HFFc6 (cell line): ENCODE results near the gene MN1. TPM values are rescaled to one million over a fixed set of nuclear protein-coding genes. Genes with fewer than 3 reads are reported as not detected.
"Not testable (repeated sequence)": the region's sequence is repeated elsewhere in the genome, so short reads cannot be mapped to it uniquely, and the experiment has no call there.

Experiments
- DNase-seq: peaks from one replicate; pipeline ENCODE4 v3.0.0-alpha.2; 2018
- H3K27ac Mint-ChIP-seq: 2 replicates; pipeline ENCODE4 v1.8.0; 2020; ENCODE audit warnings: mild to moderate bottlenecking, mixed read lengths
- H3K27me3 Mint-ChIP-seq: 2 replicates; pipeline ENCODE4 v1.8.0; 2021; ENCODE audit warnings: mild to moderate bottlenecking, moderate library complexity, mixed read lengths; ENCODE audit not compliant: insufficient read depth
- H3K36me3 Mint-ChIP-seq: 2 replicates; pipeline ENCODE4 v1.8.0; 2021; ENCODE audit warnings: low read depth, mixed read lengths
- H3K4me1 Mint-ChIP-seq: 2 replicates; pipeline ENCODE4 v1.8.0; 2020; ENCODE audit warnings: low read depth, mixed read lengths
- H3K4me3 Mint-ChIP-seq: 2 replicates; pipeline ENCODE4 v1.8.0; 2020; ENCODE audit warnings: mild to moderate bottlenecking, moderate library complexity, mixed read lengths
- H3K9me3 Mint-ChIP-seq: 2 replicates; pipeline ENCODE4 v1.8.0; 2020; ENCODE audit warnings: mild to moderate bottlenecking, mixed read lengths
- CTCF ChIP-seq: fragments of 200-600 bp; sonication (generic); IDR thresholded peaks from 2 replicates; pipeline ENCODE4 v1.5.0; 2021; ENCODE audit warnings: antibody characterized with exemption, mild to moderate bottlenecking
- total RNA-seq, 6 experiments: library from RNA; stranded (reverse); fragmentation: NEBNext Ultra II Directional; extraction: Animal tissue kit (Norgen Biotek cat#: 25700); gene quantifications; 2 replicates in 1 of 6; 3 replicates in 5 of 6; pipeline ENCODE4 v1.2.3, GENCODE V29; 2021

MN1 gene
- total RNA-seq, 6 experiments from 2014 or later: 0.09 to 0.14 (median 0.12) TPM

- Mint-ChIP-seq H3K4me3 (no peak overlapping the region), H3K36me3 (no peaks in the 10 kb centered on the region), H3K9me3 (no peaks in the 10 kb centered on the region), H3K4me1 (peaks cover 23% of the 10 kb centered on the region), H3K27me3 (peaks cover 40% of the 10 kb centered on the region), H3K27ac (no peak overlapping the region)
- no peak for TF ChIP-seq CTCF
- no peak for DNase-seq
Measured at GRCh38 chr22:27745809-27746208, 55.7 kb downstream of the MN1 start.

GRCh38 chr22:27745154-27745553 is 56.4 kb downstream of the MN1 start:
- Mint-ChIP-seq H3K4me1 (peaks cover 21% of the 10 kb centered on the region), H3K27me3 (peaks cover 41% of the 10 kb centered on the region), H3K36me3 (no peaks in the 10 kb centered on the region), H3K9me3 (no peaks in the 10 kb centered on the region), H3K4me3 (no peak overlapping the region), H3K27ac (no peak overlapping the region)
- no peak for DNase-seq
- no peak for TF ChIP-seq CTCF

- DNase-seq, H3K9me3 Mint-ChIP-seq, H3K36me3 Mint-ChIP-seq, H3K4me3 Mint-ChIP-seq, H3K27ac Mint-ChIP-seq: not testable (repeated sequence)
- Mint-ChIP-seq H3K4me1 (peaks cover 11% of the 10 kb centered on the region), H3K27me3 (peaks cover 34% of the 10 kb centered on the region)
Measured at GRCh38 chr22:27744078-27744477, 57.5 kb downstream of the MN1 start.

DNA sequence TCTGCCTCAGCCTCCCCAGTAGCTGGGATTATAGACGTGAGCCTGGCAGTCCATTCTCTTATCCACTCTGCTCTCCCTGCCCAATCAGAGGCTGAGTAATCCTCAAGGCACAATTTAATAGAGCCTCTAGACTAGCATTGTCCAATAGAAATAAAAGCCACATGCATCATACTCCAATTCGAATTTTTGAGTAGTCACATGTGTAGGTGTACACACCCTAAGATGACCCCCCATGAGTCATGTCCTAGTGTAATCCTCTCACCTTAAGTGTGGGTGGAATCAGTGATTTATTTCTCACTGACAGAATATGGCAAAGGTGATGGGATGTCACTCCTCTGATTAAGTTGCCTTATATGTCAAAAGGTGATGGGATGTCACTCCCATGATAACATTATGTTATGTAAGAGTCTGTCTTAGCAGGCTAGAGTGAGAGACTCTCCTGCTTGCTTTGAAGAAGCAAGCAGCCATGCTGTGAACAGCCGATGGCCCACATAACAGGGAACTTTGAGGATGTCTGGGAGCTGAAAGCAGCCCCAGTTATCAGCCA is 61.3 kb downstream of the MN1 start:
- H3K4me1 Mint-ChIP-seq: no peaks in the 10 kb centered on the region
- no peak for TF ChIP-seq CTCF
- H3K27me3 Mint-ChIP-seq: peaks cover 50% of the 10 kb centered on the region
- H3K4me3 Mint-ChIP-seq: no peak overlapping the region
- H3K9me3 Mint-ChIP-seq: peaks cover 5% of the 10 kb centered on the region; the same call in 1 of the 2 replicates
- H3K36me3 Mint-ChIP-seq: no peaks in the 10 kb centered on the region
- H3K27ac Mint-ChIP-seq: no peak overlapping the region
- no peak for DNase-seq

DNA sequence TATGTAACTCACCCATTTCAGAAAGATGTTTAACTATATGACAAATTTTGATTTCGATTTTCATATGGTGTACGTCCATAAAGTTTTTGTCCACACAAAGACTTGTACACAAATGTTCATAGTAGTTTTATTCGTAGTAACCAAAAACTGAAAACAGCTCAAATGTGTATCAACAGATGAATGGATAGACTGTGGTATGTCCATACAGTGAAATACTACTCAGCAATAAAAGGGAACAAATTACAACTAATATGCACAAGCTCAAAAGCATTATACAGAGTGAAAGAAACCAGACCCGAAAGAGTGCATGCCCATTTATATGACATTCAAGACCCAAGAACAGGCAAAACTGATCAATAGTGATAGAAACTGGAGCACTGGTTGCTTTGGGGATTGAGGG is 64.0 kb downstream of the MN1 start:
- Mint-ChIP-seq H3K4me1 (no peaks in the 10 kb centered on the region), H3K4me3 (no peak overlapping the region), H3K36me3 (no peaks in the 10 kb centered on the region), H3K27ac (no peak overlapping the region), H3K27me3 (peaks cover 47% of the 10 kb centered on the region), H3K9me3 (peaks cover 5% of the 10 kb centered on the region; the same call in 1 of the 2 replicates)
- no peak for DNase-seq
- TF ChIP-seq CTCF: no peak

DNA sequence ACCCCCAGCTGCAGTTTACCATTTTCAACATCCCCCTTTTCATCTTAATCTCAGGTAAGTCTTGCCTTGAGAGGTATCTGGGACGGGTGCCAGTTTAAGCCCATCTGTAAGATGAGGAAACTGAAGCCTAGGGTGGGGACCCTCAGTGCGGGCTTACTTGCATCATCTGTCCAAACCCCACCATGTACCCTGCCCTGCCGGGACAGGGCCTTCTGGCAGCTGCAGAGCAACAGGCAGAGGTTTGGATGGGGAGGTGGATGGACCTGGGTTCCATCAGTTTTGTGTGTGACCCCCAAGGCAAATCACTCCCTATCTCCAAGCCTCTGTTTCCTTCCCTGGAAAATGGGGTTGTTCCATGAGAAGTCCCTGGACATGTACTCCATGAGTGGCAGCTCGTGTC is 67.5 kb downstream of the MN1 start:
- Mint-ChIP-seq H3K4me1 (no peaks in the 10 kb centered on the region), H3K36me3 (no peaks in the 10 kb centered on the region), H3K4me3 (no peak overlapping the region), H3K9me3 (peaks cover 5% of the 10 kb centered on the region; the same call in 1 of the 2 replicates), H3K27me3 (peaks cover 51% of the 10 kb centered on the region), H3K27ac (no peak overlapping the region)
- no peak for DNase-seq
- no peak for TF ChIP-seq CTCF
